Testis (tissue), 2 donors: ENCODE results near the gene GALNT18.

Experiments
- POLR2A ChIP-seq: fragments of 450-650 bp; IDR thresholded peaks from one replicate; pipeline ENCODE4 v1.6.1; 2017; ENCODE audit warnings: antibody characterized with exemption, mild to moderate bottlenecking, moderate library complexity
- TF ChIP-seq, protein P1 (sequence below), 3 experiments: fragments of 450-650 bp in 2 of 3; fragments of 200-600 bp in 1 of 3; sonication (generic) in 1 of 3; IDR thresholded peaks; one replicate each; pipeline ENCODE4 v1.5.1; 2016 to 2019; ENCODE audit warnings: antibody characterized with exemption in 3 of 3, mild to moderate bottlenecking in 2 of 3, moderate library complexity in 1 of 3

DNA sequence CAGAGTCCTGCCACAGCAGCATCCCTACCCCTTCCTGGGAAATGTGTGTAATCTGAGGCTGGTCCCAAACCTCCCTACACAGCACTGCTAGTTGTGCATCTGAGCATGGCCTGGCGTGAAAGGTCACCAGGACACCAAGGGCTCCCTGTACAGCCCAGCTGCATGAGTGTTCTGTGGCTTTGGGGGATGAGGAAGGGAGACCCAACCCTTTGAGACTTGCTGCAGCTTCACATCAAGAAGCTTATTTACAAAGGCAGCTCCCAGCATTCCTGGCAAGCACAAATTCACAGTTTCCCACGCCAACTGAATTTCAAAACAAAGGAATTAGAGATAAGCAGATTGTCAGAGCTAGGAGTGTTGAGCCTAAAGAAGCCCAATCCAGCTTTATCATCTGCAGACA, 301.0 kb downstream of the GALNT18 start:
- TF ChIP-seq POLR2A, result no peak
- TF ChIP-seq, protein P1, sequence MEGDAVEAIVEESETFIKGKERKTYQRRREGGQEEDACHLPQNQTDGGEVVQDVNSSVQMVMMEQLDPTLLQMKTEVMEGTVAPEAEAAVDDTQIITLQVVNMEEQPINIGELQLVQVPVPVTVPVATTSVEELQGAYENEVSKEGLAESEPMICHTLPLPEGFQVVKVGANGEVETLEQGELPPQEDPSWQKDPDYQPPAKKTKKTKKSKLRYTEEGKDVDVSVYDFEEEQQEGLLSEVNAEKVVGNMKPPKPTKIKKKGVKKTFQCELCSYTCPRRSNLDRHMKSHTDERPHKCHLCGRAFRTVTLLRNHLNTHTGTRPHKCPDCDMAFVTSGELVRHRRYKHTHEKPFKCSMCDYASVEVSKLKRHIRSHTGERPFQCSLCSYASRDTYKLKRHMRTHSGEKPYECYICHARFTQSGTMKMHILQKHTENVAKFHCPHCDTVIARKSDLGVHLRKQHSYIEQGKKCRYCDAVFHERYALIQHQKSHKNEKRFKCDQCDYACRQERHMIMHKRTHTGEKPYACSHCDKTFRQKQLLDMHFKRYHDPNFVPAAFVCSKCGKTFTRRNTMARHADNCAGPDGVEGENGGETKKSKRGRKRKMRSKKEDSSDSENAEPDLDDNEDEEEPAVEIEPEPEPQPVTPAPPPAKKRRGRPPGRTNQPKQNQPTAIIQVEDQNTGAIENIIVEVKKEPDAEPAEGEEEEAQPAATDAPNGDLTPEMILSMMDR (IDR thresholded peaks at IDR 0.05), result no peak
